ENCODE measurements around the gene MSANTD4. TPM values are rescaled to one million over a fixed set of nuclear protein-coding genes. Genes with fewer than 3 reads are reported as not detected.

Gene MSANTD4
- total RNA-seq, 4 donors from 2014 or later = 31.3 to 39.6 (median 34.9) TPM

GRCh38 chr11:105960252-105961245 is 61.5 kb downstream of the MSANTD4 start:
- no peaks in the 10 kb centered on the region for H3K9me3 ChIP-seq
- in situ Hi-C loops (cut with MboI; ENCODE audit: low sequenced_read_pairs in 4 of 4) (no loop called here), intact Hi-C loops (cut with DNase I; ENCODE audit: low total_unique reads) (no loop called here)
- no peak for ATAC-seq
- no peaks in the 10 kb centered on the region for H3K27me3 ChIP-seq
- no peaks in the 10 kb centered on the region for H3K36me3 ChIP-seq
- H3K4me1 ChIP-seq = no peaks in the 10 kb centered on the region
- no peak overlapping the region for H3K4me3 ChIP-seq
- DNase-seq = no peak
- TF ChIP-seq POLR2A (IDR thresholded peaks at IDR 0.05) (no peak), CTCF (IDR thresholded peaks at IDR 0.05 in 4 of 5, conservative IDR thresholded peaks at IDR 0.05 in 1 of 5) (no peak)
- no peak overlapping the region for H3K27ac ChIP-seq

Other genes starting within 250 kb of the MSANTD4 start
- 1 to 10 TPM in 3 of 4 donors, under 1 TPM in 1; 0.92 to 6.2 (median 1.9) TPM for gene KBTBD3, start 55.1 kb upstream of the MSANTD4 start, total RNA-seq
- 10 to 100 TPM; 23.2 to 59.4 (median 45.2) TPM for gene AASDHPPT, start 55.4 kb upstream of the MSANTD4 start, total RNA-seq